ENCODE results near the gene MAPK4.
"Not testable (repeated sequence)": the region's sequence is repeated elsewhere in the genome, so short reads cannot be mapped to it uniquely, and the experiment has no call there.

Gene MAPK4

DNA sequence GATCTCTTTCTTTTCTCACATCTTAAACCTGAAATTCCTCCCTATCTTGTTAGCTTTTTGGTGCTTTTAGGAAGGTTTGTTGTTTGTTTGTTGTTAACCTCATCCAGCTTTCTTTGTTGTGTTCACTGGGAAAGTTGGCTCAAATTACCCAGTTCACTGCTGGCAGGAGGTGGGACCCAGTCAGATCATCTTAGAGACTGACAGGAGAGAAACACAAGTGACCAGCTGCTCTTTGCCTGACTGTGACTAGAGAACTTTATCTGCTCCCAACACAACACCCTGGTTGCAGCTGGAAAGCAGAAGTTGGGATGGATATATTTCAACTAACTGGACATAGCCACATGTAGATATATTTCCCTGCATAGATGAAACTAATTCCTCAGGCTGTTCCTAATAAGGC, 10.0 kb downstream of the MAPK4 start:
- TF ChIP-seq, protein P1, sequence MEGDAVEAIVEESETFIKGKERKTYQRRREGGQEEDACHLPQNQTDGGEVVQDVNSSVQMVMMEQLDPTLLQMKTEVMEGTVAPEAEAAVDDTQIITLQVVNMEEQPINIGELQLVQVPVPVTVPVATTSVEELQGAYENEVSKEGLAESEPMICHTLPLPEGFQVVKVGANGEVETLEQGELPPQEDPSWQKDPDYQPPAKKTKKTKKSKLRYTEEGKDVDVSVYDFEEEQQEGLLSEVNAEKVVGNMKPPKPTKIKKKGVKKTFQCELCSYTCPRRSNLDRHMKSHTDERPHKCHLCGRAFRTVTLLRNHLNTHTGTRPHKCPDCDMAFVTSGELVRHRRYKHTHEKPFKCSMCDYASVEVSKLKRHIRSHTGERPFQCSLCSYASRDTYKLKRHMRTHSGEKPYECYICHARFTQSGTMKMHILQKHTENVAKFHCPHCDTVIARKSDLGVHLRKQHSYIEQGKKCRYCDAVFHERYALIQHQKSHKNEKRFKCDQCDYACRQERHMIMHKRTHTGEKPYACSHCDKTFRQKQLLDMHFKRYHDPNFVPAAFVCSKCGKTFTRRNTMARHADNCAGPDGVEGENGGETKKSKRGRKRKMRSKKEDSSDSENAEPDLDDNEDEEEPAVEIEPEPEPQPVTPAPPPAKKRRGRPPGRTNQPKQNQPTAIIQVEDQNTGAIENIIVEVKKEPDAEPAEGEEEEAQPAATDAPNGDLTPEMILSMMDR (IDR thresholded peaks at IDR 0.05; ENCODE audit: insufficient read depth, low read length): no peak
- TF ChIP-seq GABPA (IDR thresholded peaks at IDR 0.05; ENCODE audit: low read depth) (no peak), POLR2AphosphoS5 (IDR thresholded peaks at IDR 0.05; ENCODE audit: low read depth) (no peak), SPI1 (IDR thresholded peaks at IDR 0.05; ENCODE audit: borderline replicate concordance, low read depth) (no peak)
- TF ChIP-seq, protein P2, sequence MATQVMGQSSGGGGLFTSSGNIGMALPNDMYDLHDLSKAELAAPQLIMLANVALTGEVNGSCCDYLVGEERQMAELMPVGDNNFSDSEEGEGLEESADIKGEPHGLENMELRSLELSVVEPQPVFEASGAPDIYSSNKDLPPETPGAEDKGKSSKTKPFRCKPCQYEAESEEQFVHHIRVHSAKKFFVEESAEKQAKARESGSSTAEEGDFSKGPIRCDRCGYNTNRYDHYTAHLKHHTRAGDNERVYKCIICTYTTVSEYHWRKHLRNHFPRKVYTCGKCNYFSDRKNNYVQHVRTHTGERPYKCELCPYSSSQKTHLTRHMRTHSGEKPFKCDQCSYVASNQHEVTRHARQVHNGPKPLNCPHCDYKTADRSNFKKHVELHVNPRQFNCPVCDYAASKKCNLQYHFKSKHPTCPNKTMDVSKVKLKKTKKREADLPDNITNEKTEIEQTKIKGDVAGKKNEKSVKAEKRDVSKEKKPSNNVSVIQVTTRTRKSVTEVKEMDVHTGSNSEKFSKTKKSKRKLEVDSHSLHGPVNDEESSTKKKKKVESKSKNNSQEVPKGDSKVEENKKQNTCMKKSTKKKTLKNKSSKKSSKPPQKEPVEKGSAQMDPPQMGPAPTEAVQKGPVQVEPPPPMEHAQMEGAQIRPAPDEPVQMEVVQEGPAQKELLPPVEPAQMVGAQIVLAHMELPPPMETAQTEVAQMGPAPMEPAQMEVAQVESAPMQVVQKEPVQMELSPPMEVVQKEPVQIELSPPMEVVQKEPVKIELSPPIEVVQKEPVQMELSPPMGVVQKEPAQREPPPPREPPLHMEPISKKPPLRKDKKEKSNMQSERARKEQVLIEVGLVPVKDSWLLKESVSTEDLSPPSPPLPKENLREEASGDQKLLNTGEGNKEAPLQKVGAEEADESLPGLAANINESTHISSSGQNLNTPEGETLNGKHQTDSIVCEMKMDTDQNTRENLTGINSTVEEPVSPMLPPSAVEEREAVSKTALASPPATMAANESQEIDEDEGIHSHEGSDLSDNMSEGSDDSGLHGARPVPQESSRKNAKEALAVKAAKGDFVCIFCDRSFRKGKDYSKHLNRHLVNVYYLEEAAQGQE (IDR thresholded peaks at IDR 0.05; ENCODE audit: insufficient replicate concordance, low read depth): no peak
- peaks cover 23% of the 10 kb centered on the region for H3K27me3 ChIP-seq (ENCODE audit: insufficient read depth, poor library complexity, severe bottlenecking)
- no peak overlapping the region for H3K27ac ChIP-seq (replicated peaks)
- no peak overlapping the region for H3K4me3 ChIP-seq (replicated peaks; ENCODE audit: insufficient read depth, low read length)
- DNase-seq (ENCODE audit: low read depth in 1 of 2, low spot score in 1 of 2): no peak

DNA sequence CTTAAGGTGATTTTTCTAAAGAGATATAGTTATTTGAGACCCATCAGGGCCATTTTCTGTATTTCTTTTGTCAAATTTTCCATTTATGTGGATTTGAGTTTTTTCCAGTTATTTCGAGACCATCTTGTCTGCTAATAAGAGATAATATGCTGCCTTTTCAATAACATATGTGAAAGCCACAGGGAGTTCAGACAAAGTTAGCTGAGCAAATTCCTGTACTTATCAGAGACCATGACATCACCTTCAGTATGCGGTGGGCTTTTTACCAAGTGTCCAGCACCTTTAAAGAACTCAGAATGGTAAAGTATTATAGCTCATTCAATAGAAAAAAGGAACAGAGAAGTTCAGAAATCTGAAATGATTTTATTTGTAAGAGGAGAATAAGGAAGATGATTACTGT, 11.7 kb downstream of the MAPK4 start:
- H3K27me3 ChIP-seq (ENCODE audit: insufficient read depth, poor library complexity, severe bottlenecking): peaks cover 15% of the 10 kb centered on the region
- no peak for DNase-seq (ENCODE audit: low read depth in 1 of 2, low spot score in 1 of 2)
- no peak overlapping the region for H3K27ac ChIP-seq (replicated peaks)
- no peak overlapping the region for H3K4me3 ChIP-seq (replicated peaks; ENCODE audit: insufficient read depth, low read length)
- TF ChIP-seq, protein P2 (IDR thresholded peaks at IDR 0.05; ENCODE audit: insufficient replicate concordance, low read depth): no peak
- TF ChIP-seq SPI1 (IDR thresholded peaks at IDR 0.05; ENCODE audit: borderline replicate concordance, low read depth) (no peak), POLR2AphosphoS5 (IDR thresholded peaks at IDR 0.05; ENCODE audit: low read depth) (no peak), GABPA (IDR thresholded peaks at IDR 0.05; ENCODE audit: low read depth) (no peak)
- TF ChIP-seq, protein P1 (IDR thresholded peaks at IDR 0.05; ENCODE audit: insufficient read depth, low read length): no peak

DNA sequence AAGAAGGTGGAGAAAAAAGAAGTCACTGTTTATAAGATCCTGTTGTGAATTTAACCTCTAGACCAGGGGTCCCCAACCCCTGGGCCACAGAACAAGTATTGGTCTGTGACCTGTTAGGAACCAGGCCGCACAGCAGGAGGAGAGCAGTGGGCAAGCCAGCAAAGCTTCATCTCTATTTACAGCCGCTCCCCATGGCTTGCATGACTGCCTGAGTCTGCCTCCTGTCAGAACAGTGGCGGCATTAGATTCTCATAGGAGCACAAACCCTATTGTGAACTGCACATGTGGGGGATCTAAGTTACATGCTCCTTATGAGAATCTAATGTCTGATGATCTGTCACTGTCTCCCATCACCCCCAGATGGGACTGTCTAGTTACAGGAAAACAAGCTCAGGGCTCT, 13.3 kb downstream of the MAPK4 start:
- H3K27me3 ChIP-seq (ENCODE audit: insufficient read depth, poor library complexity, severe bottlenecking): peaks cover 15% of the 10 kb centered on the region
- H3K27ac ChIP-seq (replicated peaks); DNase-seq (ENCODE audit: low read depth in 1 of 2, low spot score in 1 of 2); H3K4me3 ChIP-seq (replicated peaks; ENCODE audit: insufficient read depth, low read length): not testable (repeated sequence)

DNA sequence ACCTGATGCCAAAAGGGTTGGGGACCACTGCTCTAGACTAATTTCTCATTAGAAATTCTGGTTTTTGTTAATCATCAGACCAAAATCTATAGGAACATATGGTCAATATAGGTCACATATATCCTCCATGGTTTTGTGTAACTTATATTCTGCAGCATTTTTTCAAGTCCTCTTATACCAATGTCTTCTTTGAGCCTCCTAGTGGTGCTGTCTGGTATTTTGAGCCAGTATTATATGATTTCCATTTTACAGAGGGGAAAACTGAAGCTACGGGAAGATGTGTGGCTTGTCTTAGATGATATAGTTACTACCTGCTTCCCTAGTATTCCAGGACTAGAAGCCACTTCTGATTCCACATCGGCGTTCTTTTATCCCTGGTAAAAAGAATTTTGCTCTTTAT, 13.8 kb downstream of the MAPK4 start:
- H3K27me3 ChIP-seq (ENCODE audit: insufficient read depth, poor library complexity, severe bottlenecking): peaks cover 15% of the 10 kb centered on the region
- no peak overlapping the region for H3K4me3 ChIP-seq (replicated peaks; ENCODE audit: insufficient read depth, low read length)
- H3K27ac ChIP-seq (replicated peaks): no peak overlapping the region
- no peak for DNase-seq (ENCODE audit: low read depth in 1 of 2, low spot score in 1 of 2)
- TF ChIP-seq SPI1 (IDR thresholded peaks at IDR 0.05; ENCODE audit: borderline replicate concordance, low read depth) (no peak), POLR2AphosphoS5 (IDR thresholded peaks at IDR 0.05; ENCODE audit: low read depth) (no peak), GABPA (IDR thresholded peaks at IDR 0.05; ENCODE audit: low read depth) (no peak)
- TF ChIP-seq, protein P1 (IDR thresholded peaks at IDR 0.05; ENCODE audit: insufficient read depth, low read length): no peak
- TF ChIP-seq, protein P2 (IDR thresholded peaks at IDR 0.05; ENCODE audit: insufficient replicate concordance, low read depth): no peak
